ENCODE measurements around the gene MYO1H.

Gene MYO1H

GRCh38 chr12:109369831-109370230, 22.1 kb downstream of the MYO1H start:
- DNase-seq = no peak
- in situ Hi-C loops (cut with HindIII; ENCODE audit: low pct_ligation_motif_present, low sequenced_read_pairs) = no loop called here
- Histone ChIP-seq H3K36me3 (replicated peaks) (no peaks in the 10 kb centered on the region), H3K27me3 (replicated peaks) (no peaks in the 10 kb centered on the region), H3K4me3 (ENCODE audit: low read depth, low read length) (no peak overlapping the region), H3K27ac (no peak overlapping the region)
- TF ChIP-seq CTCF (IDR thresholded peaks at IDR 0.05; ENCODE audit: low read depth, low read length, missing control alignments) = no peak

GRCh38 chr12:109377139-109377685, 29.5 kb downstream of the MYO1H start:
- Histone ChIP-seq H3K27me3 (replicated peaks) (no peaks in the 10 kb centered on the region), H3K4me3 (ENCODE audit: low read depth, low read length) (no peak overlapping the region), H3K36me3 (replicated peaks) (no peaks in the 10 kb centered on the region), H3K27ac (no peak overlapping the region)
- no peak for DNase-seq
- TF ChIP-seq CTCF (IDR thresholded peaks at IDR 0.05; ENCODE audit: low read depth, low read length, missing control alignments) = no peak
- in situ Hi-C loops (cut with HindIII; ENCODE audit: low pct_ligation_motif_present, low sequenced_read_pairs) = no loop called here

- Histone ChIP-seq H3K27ac (no peak overlapping the region), H3K27me3 (replicated peaks) (no peaks in the 10 kb centered on the region), H3K36me3 (replicated peaks) (no peaks in the 10 kb centered on the region), H3K4me3 (ENCODE audit: low read depth, low read length) (no peak overlapping the region)
- in situ Hi-C loops (cut with HindIII; ENCODE audit: low pct_ligation_motif_present, low sequenced_read_pairs) = no loop called here
- no peak for TF ChIP-seq CTCF (IDR thresholded peaks at IDR 0.05; ENCODE audit: low read depth, low read length, missing control alignments)
- DNase-seq = no peak
Measured at GRCh38 chr12:109378569-109378968, 30.9 kb downstream of the MYO1H start.

- in situ Hi-C loops (cut with HindIII; ENCODE audit: low pct_ligation_motif_present, low sequenced_read_pairs) = no loop called here
- Histone ChIP-seq H3K27me3 (replicated peaks) (no peaks in the 10 kb centered on the region), H3K4me3 (ENCODE audit: low read depth, low read length) (no peak overlapping the region), H3K27ac (no peak overlapping the region), H3K36me3 (replicated peaks) (no peaks in the 10 kb centered on the region)
- DNase-seq = no peak
- TF ChIP-seq CTCF (IDR thresholded peaks at IDR 0.05; ENCODE audit: low read depth, low read length, missing control alignments) = no peak
Measured at GRCh38 chr12:109382031-109382430, 34.3 kb downstream of the MYO1H start.

GRCh38 chr12:109383240-109383639, 35.5 kb downstream of the MYO1H start:
- DNase-seq = no peak
- Histone ChIP-seq H3K27me3 (replicated peaks) (no peaks in the 10 kb centered on the region), H3K27ac (no peak overlapping the region), H3K4me3 (ENCODE audit: low read depth, low read length) (no peak overlapping the region), H3K36me3 (replicated peaks) (no peaks in the 10 kb centered on the region)
- no peak for TF ChIP-seq CTCF (IDR thresholded peaks at IDR 0.05; ENCODE audit: low read depth, low read length, missing control alignments)
- in situ Hi-C loops (cut with HindIII; ENCODE audit: low pct_ligation_motif_present, low sequenced_read_pairs) = no loop called here
